C4-2B (cell line): ENCODE measurements around the gene DNAJC10.

Source experiments
- CTCF ChIP-seq: fragments of 450-650 bp; conservative IDR thresholded peaks from 2 replicates; pipeline ENCODE4 v1.5.1; 2017; ENCODE audit warnings: mild to moderate bottlenecking
- ZFX ChIP-seq: fragments of 450-650 bp; IDR thresholded peaks from 2 replicates; pipeline ENCODE4 v1.6.1; 2017

GRCh38 chr2:182730486-182730885, 14.4 kb downstream of the DNAJC10 start:
- TF ChIP-seq CTCF (no peak), ZFX (no peak)
